ENCODE measurements around the gene BMP7.

DNA sequence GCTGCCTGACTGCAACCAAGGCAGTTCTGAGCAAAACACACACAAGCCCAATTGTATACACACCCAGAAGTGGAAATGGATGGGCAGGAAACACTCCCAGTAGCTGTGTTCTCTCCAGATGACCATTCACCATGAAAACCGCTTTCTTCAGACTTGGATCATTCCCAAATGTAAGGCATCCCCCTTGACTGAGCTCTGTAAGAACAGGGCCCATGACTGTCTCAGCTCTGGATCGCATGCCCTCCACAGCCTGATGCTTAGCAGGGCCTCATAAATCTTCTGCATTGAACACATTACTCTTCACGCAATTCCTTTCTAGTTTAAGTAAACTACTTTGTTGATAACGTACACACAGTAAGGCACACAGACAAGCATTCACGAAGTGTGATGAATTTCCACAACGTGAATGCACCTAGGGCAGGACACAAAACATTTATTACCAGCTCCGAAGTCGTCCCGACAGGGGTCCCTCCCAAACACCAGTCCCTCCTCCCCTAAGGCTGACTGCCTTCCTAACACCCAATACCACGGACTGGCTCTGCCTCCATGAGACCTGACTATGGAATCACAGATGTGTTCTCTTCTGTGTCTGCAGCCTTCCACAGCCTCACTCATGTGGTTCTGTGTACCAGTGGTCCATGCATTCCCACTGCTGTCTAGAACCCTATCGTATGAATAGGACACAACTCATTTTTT, 31.7 kb downstream of the BMP7 start:
- TF ChIP-seq, protein P1, sequence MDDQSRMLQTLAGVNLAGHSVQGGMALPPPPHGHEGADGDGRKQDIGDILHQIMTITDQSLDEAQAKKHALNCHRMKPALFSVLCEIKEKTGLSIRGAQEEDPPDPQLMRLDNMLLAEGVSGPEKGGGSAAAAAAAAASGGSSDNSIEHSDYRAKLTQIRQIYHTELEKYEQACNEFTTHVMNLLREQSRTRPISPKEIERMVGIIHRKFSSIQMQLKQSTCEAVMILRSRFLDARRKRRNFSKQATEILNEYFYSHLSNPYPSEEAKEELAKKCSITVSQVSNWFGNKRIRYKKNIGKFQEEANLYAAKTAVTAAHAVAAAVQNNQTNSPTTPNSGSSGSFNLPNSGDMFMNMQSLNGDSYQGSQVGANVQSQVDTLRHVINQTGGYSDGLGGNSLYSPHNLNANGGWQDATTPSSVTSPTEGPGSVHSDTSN (CRISPR knock-in tag; IDR thresholded peaks at IDR 0.05; ENCODE audit: borderline replicate concordance) = no peak
- no peak for TF ChIP-seq KLF11 (CRISPR knock-in tag; IDR thresholded peaks at IDR 0.05)
- TF ChIP-seq, protein P2, sequence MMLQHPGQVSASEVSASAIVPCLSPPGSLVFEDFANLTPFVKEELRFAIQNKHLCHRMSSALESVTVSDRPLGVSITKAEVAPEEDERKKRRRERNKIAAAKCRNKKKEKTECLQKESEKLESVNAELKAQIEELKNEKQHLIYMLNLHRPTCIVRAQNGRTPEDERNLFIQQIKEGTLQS (CRISPR knock-in tag; IDR thresholded peaks at IDR 0.05) = no peak
- TF ChIP-seq REPIN1 (CRISPR knock-in tag; IDR thresholded peaks at IDR 0.05; ENCODE audit: borderline replicate concordance, low read depth) = no peak
- TF ChIP-seq TARDBP (CRISPR knock-in tag; IDR thresholded peaks at IDR 0.05) = no peak
- TF ChIP-seq NAIF1 (CRISPR knock-in tag; IDR thresholded peaks at IDR 0.05; ENCODE audit: borderline replicate concordance) = no peak
- TF ChIP-seq, protein P3, sequence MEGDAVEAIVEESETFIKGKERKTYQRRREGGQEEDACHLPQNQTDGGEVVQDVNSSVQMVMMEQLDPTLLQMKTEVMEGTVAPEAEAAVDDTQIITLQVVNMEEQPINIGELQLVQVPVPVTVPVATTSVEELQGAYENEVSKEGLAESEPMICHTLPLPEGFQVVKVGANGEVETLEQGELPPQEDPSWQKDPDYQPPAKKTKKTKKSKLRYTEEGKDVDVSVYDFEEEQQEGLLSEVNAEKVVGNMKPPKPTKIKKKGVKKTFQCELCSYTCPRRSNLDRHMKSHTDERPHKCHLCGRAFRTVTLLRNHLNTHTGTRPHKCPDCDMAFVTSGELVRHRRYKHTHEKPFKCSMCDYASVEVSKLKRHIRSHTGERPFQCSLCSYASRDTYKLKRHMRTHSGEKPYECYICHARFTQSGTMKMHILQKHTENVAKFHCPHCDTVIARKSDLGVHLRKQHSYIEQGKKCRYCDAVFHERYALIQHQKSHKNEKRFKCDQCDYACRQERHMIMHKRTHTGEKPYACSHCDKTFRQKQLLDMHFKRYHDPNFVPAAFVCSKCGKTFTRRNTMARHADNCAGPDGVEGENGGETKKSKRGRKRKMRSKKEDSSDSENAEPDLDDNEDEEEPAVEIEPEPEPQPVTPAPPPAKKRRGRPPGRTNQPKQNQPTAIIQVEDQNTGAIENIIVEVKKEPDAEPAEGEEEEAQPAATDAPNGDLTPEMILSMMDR (CRISPR knock-in tag; IDR thresholded peaks at IDR 0.05) = no peak
- TF ChIP-seq, protein P4, sequence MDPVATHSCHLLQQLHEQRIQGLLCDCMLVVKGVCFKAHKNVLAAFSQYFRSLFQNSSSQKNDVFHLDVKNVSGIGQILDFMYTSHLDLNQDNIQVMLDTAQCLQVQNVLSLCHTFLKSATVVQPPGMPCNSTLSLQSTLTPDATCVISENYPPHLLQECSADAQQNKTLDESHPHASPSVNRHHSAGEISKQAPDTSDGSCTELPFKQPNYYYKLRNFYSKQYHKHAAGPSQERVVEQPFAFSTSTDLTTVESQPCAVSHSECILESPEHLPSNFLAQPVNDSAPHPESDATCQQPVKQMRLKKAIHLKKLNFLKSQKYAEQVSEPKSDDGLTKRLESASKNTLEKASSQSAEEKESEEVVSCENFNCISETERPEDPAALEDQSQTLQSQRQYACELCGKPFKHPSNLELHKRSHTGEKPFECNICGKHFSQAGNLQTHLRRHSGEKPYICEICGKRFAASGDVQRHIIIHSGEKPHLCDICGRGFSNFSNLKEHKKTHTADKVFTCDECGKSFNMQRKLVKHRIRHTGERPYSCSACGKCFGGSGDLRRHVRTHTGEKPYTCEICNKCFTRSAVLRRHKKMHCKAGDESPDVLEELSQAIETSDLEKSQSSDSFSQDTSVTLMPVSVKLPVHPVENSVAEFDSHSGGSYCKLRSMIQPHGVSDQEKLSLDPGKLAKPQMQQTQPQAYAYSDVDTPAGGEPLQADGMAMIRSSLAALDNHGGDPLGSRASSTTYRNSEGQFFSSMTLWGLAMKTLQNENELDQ (CRISPR knock-in tag; IDR thresholded peaks at IDR 0.05; ENCODE audit: borderline replicate concordance) = no peak
